Heart left ventricle (tissue), 16 donors: ENCODE measurements around the gene S1PR5. TPM values are rescaled to one million over a fixed set of nuclear protein-coding genes. Genes with fewer than 3 reads are reported as not detected.

ENCODE experiments used
- ATAC-seq, 4 donors: fragments of 200-7000 bp; cut with Tn5 transposase; one replicate each; pipeline ENCODE4 v1.9.1; 2020 to 2022; ENCODE audit warnings: moderate library complexity in 4 of 4, mild to moderate bottlenecking in 3 of 4, moderate number of reproducible peaks in 1 of 4
- DNase-seq, 5 donors: peaks; one replicate each; pipeline ENCODE4 v3.0.0-alpha.2; 2020
- H3K27ac ChIP-seq, 12 donors: fragments of 200-600 bp; sonication (generic) in 4 of 12; one replicate each; pipeline versions ENCODE4 v1.5.0 to v1.8.0; 2016 to 2022; ENCODE audit warnings: mild to moderate bottlenecking in 2 of 12
- H3K27me3 ChIP-seq, 9 donors: fragments of 200-600 bp; sonication (generic) in 2 of 9; one replicate each; pipeline versions ENCODE4 v1.5.1 to v1.8.0; 2016 to 2022; ENCODE audit warnings: mild to moderate bottlenecking in 3 of 9
- H3K36me3 ChIP-seq, 9 donors: fragments of 200-600 bp; sonication (generic) in 2 of 9; one replicate each; pipeline versions ENCODE4 v1.5.0 to v1.8.0; 2018 to 2022; ENCODE audit warnings: mild to moderate bottlenecking in 2 of 9
- H3K4me1 ChIP-seq, 12 donors: fragments of 200-600 bp; sonication (generic) in 4 of 12; one replicate each; pipeline versions ENCODE4 v1.5.0 to v1.8.0; 2016 to 2022; ENCODE audit warnings: mild to moderate bottlenecking in 3 of 12
- H3K4me3 ChIP-seq, 12 donors: fragments of 200-600 bp; sonication (generic) in 4 of 12; one replicate each; pipeline versions ENCODE4 v1.5.0 to v1.8.0; 2017 to 2022; ENCODE audit warnings: mild to moderate bottlenecking in 9 of 12, moderate library complexity in 4 of 12
- H3K9me3 ChIP-seq, 12 donors: fragments of 200-600 bp; sonication (generic) in 4 of 12; one replicate each; pipeline versions ENCODE4 v1.5.0 to v1.8.0; 2016 to 2022; ENCODE audit warnings: mild to moderate bottlenecking in 1 of 12
- POLR2A ChIP-seq, 2 donors: fragments of 450-650 bp; IDR thresholded peaks; one replicate each; pipeline ENCODE4 v1.6.1; 2017; ENCODE audit warnings: antibody characterized with exemption in 2 of 2, mild to moderate bottlenecking in 2 of 2, moderate library complexity in 2 of 2
- WGBS, 4 donors: extraction: QIAGEN DNeasy Blood & Tissue Kit in 2 of 4; methylation state at CpG; one replicate each; pipeline versions ENCODE4 v1.1.5 to v1.1.7; 2013 to 2018; 5-methylcytosine and 5-hydroxymethylcytosine counted together
- intact Hi-C, 10 donors: fragments of 100-400 bp; cut with DNase I; formaldehyde crosslinking; loops; one replicate each; pipeline versions ENCODE4 v1.11.1 to v1.14.2; 2022
- polyA plus RNA-seq, 2 donors: library from polyadenylated mRNA; stranded (reverse); fragments of 200-250 nt; gene quantifications; one replicate each; pipeline ENCODE4 v1.2.3, GENCODE V29; 2013
- total RNA-seq, 9 donors: library from RNA; depleted of rRNA in 2 of 9; stranded (reverse); fragments of >200 nt in 2 of 9; fragmentation: NEBNext Ultra II Directional in 3 of 9; extraction: Animal tissue kit (Norgen Biotek cat#: 25700) in 3 of 9; gene quantifications; one replicate each; pipeline versions ENCODE4 v1.1.0 to v1.2.4, GENCODE V29; 2016 to 2023
- TF ChIP-seq, protein P1 (sequence below), 12 donors: fragments of 200-600 bp; sonication (generic) in 4 of 12; IDR thresholded peaks; one replicate each; pipeline versions ENCODE4 v1.5.0 to v1.8.0; 2018 to 2022; ENCODE audit warnings: antibody characterized with exemption in 12 of 12, mild to moderate bottlenecking in 5 of 12
- donor health status: ischemic (EF 13 %, LVEDD 7.1; RV severe dilation, severe dysfunction).
- donor health status: healthy with polysubstance abuse.
- donor health status: DM: no; HTN: yes; CAD: no.
- donor health status: DM: no; HTN: no; CAD: no.
- donor health status: ischemic (EF 25% LVEDD 6.9; RV normal size, moderate dysfunction).
- donor health status: ischemic (EF 25% LVEDD 5.7; RV mildly dilated, moderate dysfunction).
- donor health status: healthy.
- donor health status: DM: yes; HTN: yes; CAD: no.
- donor health status: ischemic (EF 35%, LVEDD 5.7; RV mildly dilated, moderate dysfunction).
- donor health status: nonischemic (EF 11% LVEDD 7.7; RV severe dilation, severe dysfunction).
- donor health status: DM: yes; HTN: yes; CAD: no.
- donor health status: PGD.
- donor health status: ischemic (EF 29% LVEDD 5.4; RV normal size, mild dysfunction).
- donor health status: nonischemic (EF 23%, LVEDD 6.1; RV moderate dilation, normal function).

S1PR5 gene
- total and polyA plus RNA-seq, 11 donors, result 0.10 to 1.7 (median 0.29) TPM; not detected in 4

- H3K27ac ChIP-seq, result peak overlapping the region in 1 of 12 donors; percentile 56
- H3K27me3 ChIP-seq, result no peaks in the 10 kb centered on the region
- no peak overlapping the region for H3K4me3 ChIP-seq
- H3K9me3 ChIP-seq, result no peaks in the 10 kb centered on the region
- 86 to 88% (median 87%) methylated on average over 26 to 30 of the region's 30 CpGs for WGBS, 4 donors
- peak in 1 of 4 donors; percentile 9 for ATAC-seq
- intact Hi-C loops, result no loop called here
- no peak for DNase-seq
- peaks cover 0 to 13% (median 0%) of the 10 kb centered on the region in 12 donors for H3K4me1 ChIP-seq
- TF ChIP-seq, protein P1, sequence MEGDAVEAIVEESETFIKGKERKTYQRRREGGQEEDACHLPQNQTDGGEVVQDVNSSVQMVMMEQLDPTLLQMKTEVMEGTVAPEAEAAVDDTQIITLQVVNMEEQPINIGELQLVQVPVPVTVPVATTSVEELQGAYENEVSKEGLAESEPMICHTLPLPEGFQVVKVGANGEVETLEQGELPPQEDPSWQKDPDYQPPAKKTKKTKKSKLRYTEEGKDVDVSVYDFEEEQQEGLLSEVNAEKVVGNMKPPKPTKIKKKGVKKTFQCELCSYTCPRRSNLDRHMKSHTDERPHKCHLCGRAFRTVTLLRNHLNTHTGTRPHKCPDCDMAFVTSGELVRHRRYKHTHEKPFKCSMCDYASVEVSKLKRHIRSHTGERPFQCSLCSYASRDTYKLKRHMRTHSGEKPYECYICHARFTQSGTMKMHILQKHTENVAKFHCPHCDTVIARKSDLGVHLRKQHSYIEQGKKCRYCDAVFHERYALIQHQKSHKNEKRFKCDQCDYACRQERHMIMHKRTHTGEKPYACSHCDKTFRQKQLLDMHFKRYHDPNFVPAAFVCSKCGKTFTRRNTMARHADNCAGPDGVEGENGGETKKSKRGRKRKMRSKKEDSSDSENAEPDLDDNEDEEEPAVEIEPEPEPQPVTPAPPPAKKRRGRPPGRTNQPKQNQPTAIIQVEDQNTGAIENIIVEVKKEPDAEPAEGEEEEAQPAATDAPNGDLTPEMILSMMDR (IDR thresholded peaks at IDR 0.05), result no peak
- TF ChIP-seq POLR2A (IDR thresholded peaks at IDR 0.05), result no peak
- peaks cover 0 to 100% (median 96%) of the 10 kb centered on the region in 9 donors for H3K36me3 ChIP-seq
Observed at GRCh38 chr19:10554760-10555609, 37.7 kb upstream of the S1PR5 start.

DNA sequence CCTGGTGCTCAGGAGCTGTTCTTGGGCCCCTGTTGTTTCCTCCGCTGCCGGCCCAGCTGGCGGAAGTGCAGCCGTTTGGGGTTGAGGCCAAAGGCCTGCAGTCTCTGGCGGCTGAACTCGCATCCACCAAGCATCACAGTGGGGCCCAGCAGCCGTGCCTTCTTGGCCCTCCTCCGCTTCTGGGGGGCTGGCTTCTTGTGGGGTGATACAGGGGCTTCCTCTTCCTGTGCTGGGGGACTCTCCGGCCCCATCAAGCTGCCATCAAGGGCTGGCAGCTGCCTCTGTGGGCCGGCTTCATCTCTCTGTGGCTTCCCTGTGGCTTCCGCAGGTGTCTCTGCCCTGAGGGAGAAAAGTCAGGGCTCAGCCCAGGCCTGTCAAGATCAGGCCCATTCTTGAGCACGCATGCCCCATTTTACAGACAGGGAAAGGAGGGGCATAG, 36.7 kb upstream of the S1PR5 start:
- Histone ChIP-seq H3K9me3 (no peaks in the 10 kb centered on the region), H3K27me3 (no peaks in the 10 kb centered on the region), H3K36me3 (peaks cover 0 to 100% (median 96%) of the 10 kb centered on the region in 9 donors), H3K4me3 (peak overlapping the region in 1 of 12 donors; percentile 2), H3K27ac (peak overlapping the region in 1 of 12 donors; percentile 56), H3K4me1 (peaks cover 0 to 13% (median 0%) of the 10 kb centered on the region in 12 donors)
- ATAC-seq, result no peak
- WGBS, 4 donors, result 64 to 78% (median 64%) methylated on average over 6 to 12 of the region's 12 CpGs; no CpG with 5 or more reads in 1 of the 4 donors
- intact Hi-C loops, result no loop called here
- DNase-seq, result no peak
- no peak for TF ChIP-seq POLR2A (IDR thresholded peaks at IDR 0.05)
- TF ChIP-seq, protein P1 (IDR thresholded peaks at IDR 0.05), result no peak

GRCh38 chr19:10553087-10553667, 35.9 kb upstream of the S1PR5 start:
- Histone ChIP-seq H3K9me3 (no peaks in the 10 kb centered on the region), H3K27me3 (no peaks in the 10 kb centered on the region), H3K36me3 (peaks cover 0 to 100% (median 96%) of the 10 kb centered on the region in 9 donors), H3K4me3 (peak overlapping the region in 1 of 12 donors; percentile 2), H3K4me1 (peaks cover 0 to 13% (median 0%) of the 10 kb centered on the region in 12 donors), H3K27ac (peak overlapping the region in 1 of 12 donors; percentile 56)
- TF ChIP-seq POLR2A (IDR thresholded peaks at IDR 0.05), result no peak
- no peak for DNase-seq
- peak in 3 of 4 donors; percentile 4 to 6 (median 6) for ATAC-seq
- 75 to 84% (median 82%) methylated on average over 13 of the region's 13 CpGs for WGBS, 4 donors
- intact Hi-C loops, result no loop called here

- WGBS, 4 donors, result 84 to 88% (median 85%) methylated on average over 12 of the region's 12 CpGs
- Histone ChIP-seq H3K27me3 (no peaks in the 10 kb centered on the region), H3K27ac (peak overlapping the region in 1 of 12 donors; percentile 56), H3K9me3 (no peaks in the 10 kb centered on the region), H3K4me3 (no peak overlapping the region), H3K4me1 (peaks cover 0 to 13% (median 0%) of the 10 kb centered on the region in 12 donors), H3K36me3 (peaks cover 0 to 100% (median 93%) of the 10 kb centered on the region in 9 donors)
- intact Hi-C loops, result no loop called here
- no peak for DNase-seq
- no peak for TF ChIP-seq POLR2A (IDR thresholded peaks at IDR 0.05)
- TF ChIP-seq, protein P1 (IDR thresholded peaks at IDR 0.05), result no peak
- peak in 3 of 4 donors; percentile 18 to 32 (median 23) for ATAC-seq
Observed at GRCh38 chr19:10552510-10553053, 35.3 kb upstream of the S1PR5 start.
